ENCODE results near the gene QKI.
"Not testable (repeated sequence)": the region's sequence is repeated elsewhere in the genome, so short reads cannot be mapped to it uniquely, and the experiment has no call there.

QKI gene

DNA sequence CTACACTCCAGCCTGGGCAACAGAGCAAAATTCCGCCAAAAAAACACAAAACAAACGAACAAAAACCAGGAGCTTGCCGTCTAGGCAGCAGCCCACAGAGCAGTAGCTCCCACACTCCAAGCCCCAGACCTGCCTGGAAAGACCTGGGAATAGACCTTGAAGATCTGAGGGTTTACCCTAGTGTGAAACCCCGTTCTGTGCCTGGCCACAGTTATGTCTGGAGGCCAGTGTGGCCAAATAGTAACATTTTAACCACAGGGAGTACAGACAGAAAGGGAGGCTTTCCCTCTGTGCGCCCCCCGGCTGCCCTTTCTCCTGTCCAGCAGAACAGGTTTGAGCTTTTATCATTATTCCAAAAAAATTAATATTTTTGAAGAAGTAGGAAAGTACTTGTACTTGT lies 172.4 kb downstream of the QKI start:
- no peak for DNase-seq (ENCODE audit: insufficient read length, low spot score)
- no peak for FAIRE-seq
- TF ChIP-seq, protein P1, sequence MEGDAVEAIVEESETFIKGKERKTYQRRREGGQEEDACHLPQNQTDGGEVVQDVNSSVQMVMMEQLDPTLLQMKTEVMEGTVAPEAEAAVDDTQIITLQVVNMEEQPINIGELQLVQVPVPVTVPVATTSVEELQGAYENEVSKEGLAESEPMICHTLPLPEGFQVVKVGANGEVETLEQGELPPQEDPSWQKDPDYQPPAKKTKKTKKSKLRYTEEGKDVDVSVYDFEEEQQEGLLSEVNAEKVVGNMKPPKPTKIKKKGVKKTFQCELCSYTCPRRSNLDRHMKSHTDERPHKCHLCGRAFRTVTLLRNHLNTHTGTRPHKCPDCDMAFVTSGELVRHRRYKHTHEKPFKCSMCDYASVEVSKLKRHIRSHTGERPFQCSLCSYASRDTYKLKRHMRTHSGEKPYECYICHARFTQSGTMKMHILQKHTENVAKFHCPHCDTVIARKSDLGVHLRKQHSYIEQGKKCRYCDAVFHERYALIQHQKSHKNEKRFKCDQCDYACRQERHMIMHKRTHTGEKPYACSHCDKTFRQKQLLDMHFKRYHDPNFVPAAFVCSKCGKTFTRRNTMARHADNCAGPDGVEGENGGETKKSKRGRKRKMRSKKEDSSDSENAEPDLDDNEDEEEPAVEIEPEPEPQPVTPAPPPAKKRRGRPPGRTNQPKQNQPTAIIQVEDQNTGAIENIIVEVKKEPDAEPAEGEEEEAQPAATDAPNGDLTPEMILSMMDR (IDR thresholded peaks at IDR 0.05; ENCODE audit: insufficient read depth, missing control alignments): no peak

DNA sequence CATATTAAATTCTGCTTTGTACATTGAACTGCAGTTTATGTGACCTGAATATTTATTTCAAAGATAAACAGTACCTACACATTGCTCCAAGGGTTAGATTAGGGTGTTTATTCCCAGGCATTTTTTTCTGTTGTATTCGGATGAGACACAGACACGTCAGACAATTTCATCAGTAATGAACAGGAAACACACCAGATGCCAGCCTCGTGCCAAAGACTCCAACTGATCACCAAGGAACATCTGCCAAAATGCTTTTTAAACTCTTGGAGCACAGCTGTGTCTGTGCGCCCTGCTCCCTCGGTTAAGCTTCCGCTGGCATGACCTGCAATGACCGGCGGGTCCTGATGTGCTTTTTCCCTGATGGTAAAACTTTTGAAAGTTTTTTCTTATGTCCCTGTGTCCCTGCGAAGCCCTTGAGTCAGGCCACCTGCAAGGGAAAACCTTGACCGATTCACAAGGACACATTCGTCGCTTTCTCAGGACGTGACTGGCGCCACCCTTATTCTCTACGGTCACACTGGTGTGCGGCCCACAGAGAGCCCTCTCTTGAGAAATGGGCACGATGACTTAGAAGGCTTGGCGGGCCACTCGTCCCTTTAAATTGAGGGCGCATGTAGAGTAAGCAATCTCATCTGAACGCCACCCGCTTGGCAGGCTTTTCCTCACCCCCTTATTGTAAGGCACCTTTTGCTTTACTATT lies 173.9 kb downstream of the QKI start:
- TF ChIP-seq, protein P1 (IDR thresholded peaks at IDR 0.05; ENCODE audit: insufficient read depth, missing control alignments): no peak
- no peak for DNase-seq (ENCODE audit: insufficient read length, low spot score)
- no peak for FAIRE-seq

GRCh38 chr6:163589387-163589786 lies 174.9 kb downstream of the QKI start:
- TF ChIP-seq, protein P1 (IDR thresholded peaks at IDR 0.05; ENCODE audit: insufficient read depth, missing control alignments): no peak
- DNase-seq (ENCODE audit: insufficient read length, low spot score) (no peak), FAIRE-seq (no peak)

GRCh38 chr6:163590132-163590531 lies 175.6 kb downstream of the QKI start:
- not testable (repeated sequence) for FAIRE-seq; DNase-seq (ENCODE audit: insufficient read length, low spot score)

- TF ChIP-seq, protein P1 (IDR thresholded peaks at IDR 0.05; ENCODE audit: insufficient read depth, missing control alignments): no peak
- no peak for FAIRE-seq
- no peak for DNase-seq (ENCODE audit: insufficient read length, low spot score)
Measured at GRCh38 chr6:163592872-163593271, 178.4 kb downstream of the QKI start.

- FAIRE-seq: no peak
- TF ChIP-seq, protein P1 (IDR thresholded peaks at IDR 0.05; ENCODE audit: insufficient read depth, missing control alignments): no peak
- no peak for DNase-seq (ENCODE audit: insufficient read length, low spot score)
Measured at GRCh38 chr6:163596174-163596573, 181.7 kb downstream of the QKI start.

GRCh38 chr6:163599136-163599535 lies 184.6 kb downstream of the QKI start:
- FAIRE-seq (no peak), DNase-seq (ENCODE audit: insufficient read length, low spot score) (no peak)
- TF ChIP-seq, protein P1 (IDR thresholded peaks at IDR 0.05; ENCODE audit: insufficient read depth, missing control alignments): no peak
